Natural killer cell (primary cell): ENCODE data around the gene GSE1. TPM values are rescaled to one million over a fixed set of nuclear protein-coding genes. Genes with fewer than 3 reads are reported as not detected.

Source experiments
- ATAC-seq, 3 donors: fragments of 150-1000 bp in 2 of 3; fragments of 200-7000 bp in 1 of 3; cut with Tn5 transposase; 1 replicate in 1 of 3; 2 replicates in 2 of 3; pipeline ENCODE4 v1.10.0; 2021; ENCODE audit warnings: mild to moderate bottlenecking in 2 of 3, moderate library complexity in 2 of 3
- DNase-seq, 2 donors: peaks; one replicate each; pipeline versions ENCODE4 v3.0.0 to v3.0.0-alpha.2; 2013 to 2021; ENCODE audit warnings: mixed read lengths in 1 of 2
- H3K27ac ChIP-seq: one replicate; pipeline ENCODE4 v1.5.1; 2013; ENCODE audit warnings: mild to moderate bottlenecking, low read length
- H3K27me3 ChIP-seq: one replicate; pipeline ENCODE4 v1.6.1; 2013; ENCODE audit warnings: low read length; ENCODE audit not compliant: control insufficient read depth, insufficient read depth
- H3K36me3 ChIP-seq: one replicate; pipeline ENCODE4 v1.6.1; 2013; ENCODE audit warnings: low read length; ENCODE audit not compliant: control insufficient read depth, insufficient read depth
- H3K4me1 ChIP-seq: one replicate; pipeline ENCODE4 v1.6.1; 2013; ENCODE audit warnings: low read length; ENCODE audit not compliant: control insufficient read depth, insufficient read depth
- H3K4me3 ChIP-seq: one replicate; pipeline ENCODE4 v1.5.1; 2013; ENCODE audit warnings: low read length
- H3K9me3 ChIP-seq: one replicate; pipeline ENCODE4 v1.6.1; 2013; ENCODE audit warnings: low read length; ENCODE audit not compliant: control insufficient read depth, insufficient read depth
- H3K27ac Mint-ChIP-seq, 2 donors: one replicate each; pipeline ENCODE4 v1.8.0; 2022; ENCODE audit warnings: mild to moderate bottlenecking in 2 of 2, mixed read lengths in 2 of 2, moderate library complexity in 1 of 2
- H3K27me3 Mint-ChIP-seq, 2 donors: one replicate each; pipeline ENCODE4 v1.8.0; 2022; ENCODE audit warnings: low read depth in 2 of 2, mixed read lengths in 2 of 2
- H3K36me3 Mint-ChIP-seq: one replicate; pipeline ENCODE4 v1.8.0; 2022; ENCODE audit warnings: mixed read lengths
- H3K4me1 Mint-ChIP-seq, 2 donors: one replicate each; pipeline ENCODE4 v1.8.0; 2022; ENCODE audit warnings: mixed read lengths in 2 of 2
- H3K4me3 Mint-ChIP-seq: one replicate; pipeline ENCODE4 v1.8.0; 2022; ENCODE audit warnings: mild to moderate bottlenecking, moderate library complexity, mixed read lengths
- H3K9me3 Mint-ChIP-seq, 2 donors: one replicate each; pipeline ENCODE4 v1.8.0; 2022; ENCODE audit warnings: mixed read lengths in 2 of 2
- WGBS: methylation state at CpG from one replicate; pipeline ENCODE4 v1.1.7; 2013; ENCODE audit warnings: missing lambda C conversion rate; ENCODE audit not compliant: insufficient coverage; 5-methylcytosine and 5-hydroxymethylcytosine counted together
- intact Hi-C: fragments of 100-400 bp; cut with micrococcal nuclease; formaldehyde crosslinking; loops from one replicate; pipeline ENCODE4 v1.14.2; 2022
- total RNA-seq, 4 donors: library from RNA; stranded (reverse); fragments of 120-200 nt in 1 of 4; gene quantifications; one replicate each; pipeline versions ENCODE4 v1.2.3 to v1.2.4, GENCODE V29; 2013 to 2022
- TF ChIP-seq, protein P1 (sequence below): fragments of 200-600 bp; IDR thresholded peaks from one replicate; pipeline ENCODE4 v1.8.0; 2022; ENCODE audit warnings: antibody characterized with exemption

GSE1 gene
- total RNA-seq, 3 donors from 2014 or later (not counting 1 experiment from before 2014, with no cell fraction given), result 232 to 277 (median 233) TPM

- H3K27me3 Mint-ChIP-seq, result no peaks in the 10 kb centered on the region
- no peaks in the 10 kb centered on the region for H3K36me3 Mint-ChIP-seq
- H3K4me3 Mint-ChIP-seq, result no peak overlapping the region
- H3K27ac Mint-ChIP-seq, result no peak overlapping the region
- WGBS, result 96% methylated on average over 26 of the region's 26 CpGs
- Histone ChIP-seq H3K4me1 (peaks cover 60% of the 10 kb centered on the region), H3K9me3 (no peaks in the 10 kb centered on the region), H3K27me3 (no peaks in the 10 kb centered on the region), H3K27ac (no peak overlapping the region), H3K36me3 (peaks cover 7% of the 10 kb centered on the region), H3K4me3 (no peak overlapping the region)
- ATAC-seq (no peak), DNase-seq (no peak)
- TF ChIP-seq, protein P1, sequence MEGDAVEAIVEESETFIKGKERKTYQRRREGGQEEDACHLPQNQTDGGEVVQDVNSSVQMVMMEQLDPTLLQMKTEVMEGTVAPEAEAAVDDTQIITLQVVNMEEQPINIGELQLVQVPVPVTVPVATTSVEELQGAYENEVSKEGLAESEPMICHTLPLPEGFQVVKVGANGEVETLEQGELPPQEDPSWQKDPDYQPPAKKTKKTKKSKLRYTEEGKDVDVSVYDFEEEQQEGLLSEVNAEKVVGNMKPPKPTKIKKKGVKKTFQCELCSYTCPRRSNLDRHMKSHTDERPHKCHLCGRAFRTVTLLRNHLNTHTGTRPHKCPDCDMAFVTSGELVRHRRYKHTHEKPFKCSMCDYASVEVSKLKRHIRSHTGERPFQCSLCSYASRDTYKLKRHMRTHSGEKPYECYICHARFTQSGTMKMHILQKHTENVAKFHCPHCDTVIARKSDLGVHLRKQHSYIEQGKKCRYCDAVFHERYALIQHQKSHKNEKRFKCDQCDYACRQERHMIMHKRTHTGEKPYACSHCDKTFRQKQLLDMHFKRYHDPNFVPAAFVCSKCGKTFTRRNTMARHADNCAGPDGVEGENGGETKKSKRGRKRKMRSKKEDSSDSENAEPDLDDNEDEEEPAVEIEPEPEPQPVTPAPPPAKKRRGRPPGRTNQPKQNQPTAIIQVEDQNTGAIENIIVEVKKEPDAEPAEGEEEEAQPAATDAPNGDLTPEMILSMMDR, result no peak
- no peaks in the 10 kb centered on the region for H3K9me3 Mint-ChIP-seq
- intact Hi-C loops, result no loop called here
- peaks cover 18 to 57% of the 10 kb centered on the region in 2 donors for H3K4me1 Mint-ChIP-seq
Measured at GRCh38 chr16:85587762-85588556, 25.2 kb upstream of the GSE1 start.

DNA sequence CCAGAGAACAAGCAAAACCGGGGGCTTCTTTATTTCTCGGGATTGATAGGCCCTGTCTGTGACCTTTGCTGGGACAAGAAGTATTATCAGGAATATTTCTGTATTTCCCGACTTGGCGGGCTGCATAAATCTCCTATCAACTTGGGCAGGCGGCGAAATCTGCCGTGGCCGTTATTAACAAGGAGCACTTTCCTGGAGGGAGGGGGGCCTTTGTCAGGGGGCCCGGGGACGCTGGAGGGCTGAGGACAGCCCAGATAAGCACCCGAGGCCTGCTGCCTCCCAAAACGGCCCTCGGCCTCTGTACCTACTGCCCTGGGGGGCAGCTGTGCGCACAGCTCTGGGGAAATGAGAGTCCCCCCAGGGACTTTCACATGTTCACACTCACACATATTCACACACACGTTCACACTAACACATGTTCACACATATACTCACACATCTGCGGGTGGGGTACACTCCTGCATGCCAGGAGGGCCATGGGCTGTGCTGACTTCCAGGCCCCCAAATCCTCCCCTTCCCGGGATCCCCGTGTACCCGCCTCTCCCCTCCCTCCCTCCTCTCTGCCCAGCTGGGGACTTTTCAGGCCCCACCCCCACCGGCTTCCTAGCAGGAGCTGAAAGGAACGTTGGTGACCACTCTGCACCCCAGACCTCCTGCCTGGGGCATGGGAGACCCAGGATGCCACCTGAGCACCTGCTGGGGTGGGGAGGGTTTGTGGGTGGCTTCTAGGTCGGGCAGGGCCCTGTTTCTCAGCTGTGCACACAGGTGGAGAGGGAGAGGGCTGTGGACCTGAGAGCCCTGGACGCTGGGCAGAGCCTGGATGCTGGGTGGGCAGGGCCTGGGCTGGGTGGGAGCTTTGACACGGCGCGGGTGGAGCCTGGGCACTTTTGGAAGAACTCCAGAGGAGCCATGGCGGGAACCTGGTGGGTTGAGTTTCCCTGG lies 24.3 kb upstream of the GSE1 start:
- WGBS, result 92% methylated on average over 27 of the region's 27 CpGs
- intact Hi-C loops, result no loop called here
- Histone ChIP-seq H3K4me1 (peaks cover 60% of the 10 kb centered on the region), H3K36me3 (peaks cover 7% of the 10 kb centered on the region), H3K9me3 (no peaks in the 10 kb centered on the region), H3K27ac (no peak overlapping the region), H3K4me3 (no peak overlapping the region), H3K27me3 (no peaks in the 10 kb centered on the region)
- TF ChIP-seq, protein P1, result no peak
- peaks cover 10 to 53% of the 10 kb centered on the region in 2 donors for H3K4me1 Mint-ChIP-seq
- DNase-seq (no peak), ATAC-seq (no peak)
- no peaks in the 10 kb centered on the region for H3K27me3 Mint-ChIP-seq
- no peak overlapping the region for H3K27ac Mint-ChIP-seq
- H3K9me3 Mint-ChIP-seq, result no peaks in the 10 kb centered on the region
- H3K36me3 Mint-ChIP-seq, result no peaks in the 10 kb centered on the region
- no peak overlapping the region for H3K4me3 Mint-ChIP-seq

GRCh38 chr16:85589688-85590505 lies 23.2 kb upstream of the GSE1 start:
- Mint-ChIP-seq H3K36me3 (no peaks in the 10 kb centered on the region), H3K4me1 (peaks cover 11 to 54% of the 10 kb centered on the region in 2 donors), H3K27me3 (no peaks in the 10 kb centered on the region), H3K9me3 (no peaks in the 10 kb centered on the region), H3K27ac (no peak overlapping the region), H3K4me3 (no peak overlapping the region)
- TF ChIP-seq, protein P1, result no peak
- ATAC-seq (peak in 1 of 3 donors; percentile 19), DNase-seq (no peak)
- WGBS, result 96% methylated on average over 20 of the region's 20 CpGs
- H3K36me3 ChIP-seq, result peaks cover 7% of the 10 kb centered on the region
- no peak overlapping the region for H3K27ac ChIP-seq
- peaks cover 52% of the 10 kb centered on the region for H3K4me1 ChIP-seq
- H3K9me3 ChIP-seq, result no peaks in the 10 kb centered on the region
- H3K27me3 ChIP-seq, result no peaks in the 10 kb centered on the region
- intact Hi-C loops, result no loop called here
- no peak overlapping the region for H3K4me3 ChIP-seq
